KMS-11 (cell line): Measurements from ENCODE around the gene TMEM143.
A peak's percentile ranks its signal among the peaks of the same experiment; 100 is the strongest.

ENCODE experiments used
- H2AFZ ChIP-seq: fragments of 200-600 bp; sonication (generic); 2 replicates; pipeline ENCODE4 v1.6.1; 2016; ENCODE audit warnings: antibody characterized with exemption, mixed run types, low read depth
- H3K27ac ChIP-seq: fragments of 200-600 bp; sonication (generic); 2 replicates; pipeline ENCODE4 v1.6.1; 2016; ENCODE audit warnings: mild to moderate bottlenecking, mixed run types
- H3K27me3 ChIP-seq: fragments of 200-600 bp; sonication (generic); 2 replicates; pipeline ENCODE4 v1.6.1; 2017; ENCODE audit warnings: mild to moderate bottlenecking, low read depth, mixed run types, moderate library complexity; ENCODE audit not compliant: insufficient read depth
- H3K36me3 ChIP-seq: fragments of 200-600 bp; sonication (generic); 2 replicates; pipeline ENCODE4 v1.6.1; 2017; ENCODE audit warnings: mild to moderate bottlenecking, mixed run types; ENCODE audit not compliant: insufficient read depth
- H3K4me1 ChIP-seq: fragments of 200-600 bp; sonication (generic); 2 replicates; pipeline ENCODE4 v1.6.1; 2016; ENCODE audit warnings: mild to moderate bottlenecking, low read depth, mixed run types; ENCODE audit not compliant: poor library complexity, severe bottlenecking
- H3K4me2 ChIP-seq: fragments of 200-600 bp; sonication (generic); 2 replicates; pipeline ENCODE4 v1.7.0; 2016; ENCODE audit warnings: mild to moderate bottlenecking, mixed run types
- H3K4me3 ChIP-seq: fragments of 200-600 bp; sonication (generic); IDR thresholded peaks from 2 replicates; pipeline ENCODE4 v1.6.1; 2017; ENCODE audit warnings: low read depth, low read length, mixed read lengths; ENCODE audit not compliant: insufficient read depth
- H3K79me2 ChIP-seq: fragments of 200-600 bp; sonication (generic); 2 replicates; pipeline ENCODE4 v1.6.1; 2016; ENCODE audit warnings: low read depth, mixed run types; ENCODE audit not compliant: insufficient read depth
- H3K9ac ChIP-seq: fragments of 200-600 bp; sonication (generic); 2 replicates; pipeline ENCODE4 v1.6.1; 2016; ENCODE audit warnings: mild to moderate bottlenecking, mixed run types
- H4K20me1 ChIP-seq: fragments of 200-600 bp; sonication (generic); 2 replicates; pipeline ENCODE4 v1.6.1; 2016; ENCODE audit warnings: mild to moderate bottlenecking, mixed run types; ENCODE audit not compliant: insufficient read depth
- TF ChIP-seq, protein P1 (sequence below): fragments of 200-600 bp; sonication (generic); conservative IDR thresholded peaks from 2 replicates; pipeline ENCODE4 v1.6.1; 2017; ENCODE audit warnings: low read depth, mild to moderate bottlenecking, antibody characterized with exemption, low read length, moderate library complexity, mixed read lengths

Gene TMEM143

DNA sequence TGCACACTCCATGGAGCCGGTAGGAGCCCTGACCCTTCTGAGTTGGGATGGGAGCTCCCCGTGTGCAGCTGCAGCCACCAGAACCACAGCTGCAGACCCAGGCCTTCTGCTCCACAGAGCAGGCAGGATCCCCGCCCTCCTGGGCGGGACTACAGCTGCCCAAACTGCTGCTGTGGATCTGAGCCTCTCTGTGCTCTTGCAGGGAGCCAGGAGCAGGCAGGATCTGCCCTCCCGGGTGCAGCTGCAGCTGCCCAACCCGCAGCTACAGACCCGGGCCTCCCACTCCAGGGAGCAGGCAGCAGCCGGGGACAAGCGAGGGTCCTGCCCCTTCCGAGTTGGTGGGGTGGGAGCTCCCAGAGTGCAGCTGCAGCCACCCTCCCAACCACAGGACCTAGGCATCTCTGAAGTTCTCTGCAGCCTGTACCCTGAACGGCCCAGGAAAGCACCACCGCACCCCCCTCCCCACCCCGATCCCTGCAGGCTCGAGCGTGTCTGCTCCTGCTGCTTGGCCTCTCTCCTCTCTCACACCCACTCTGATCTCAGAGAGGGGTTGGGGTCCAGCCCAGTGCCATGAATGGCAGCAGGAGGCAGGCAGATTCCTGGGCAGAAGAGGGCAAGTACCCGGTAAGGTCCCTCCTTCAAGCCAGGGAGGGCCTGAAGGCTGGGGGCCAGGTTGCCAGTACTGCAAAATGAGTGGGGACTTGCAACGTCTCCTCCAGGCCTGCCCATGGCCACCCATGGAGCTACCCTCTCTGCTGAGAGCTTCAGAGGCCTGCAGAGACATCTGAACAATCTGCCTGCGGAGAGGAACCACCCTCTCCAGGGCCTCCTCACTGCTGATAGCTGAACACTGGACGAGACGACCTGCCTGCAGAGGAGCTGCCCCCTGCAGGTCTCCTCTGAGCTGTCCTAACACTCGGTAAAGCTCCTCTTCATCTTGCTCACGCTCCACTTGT is 54.8 kb downstream of the TMEM143 start:
- Histone ChIP-seq H3K4me3 (no peak overlapping the region), H3K4me1 (peaks cover 11% of the 10 kb centered on the region), H3K4me2 (peak overlapping the region; percentile 23; the same call in 1 of the 2 replicates), H2AFZ (peak overlapping the region; percentile 46), H3K27me3 (peaks cover 34% of the 10 kb centered on the region), H4K20me1 (no peaks in the 10 kb centered on the region), H3K36me3 (no peaks in the 10 kb centered on the region), H3K79me2 (no peaks in the 10 kb centered on the region), H3K27ac (no peak overlapping the region), H3K9ac (no peak overlapping the region)
- TF ChIP-seq, protein P1, sequence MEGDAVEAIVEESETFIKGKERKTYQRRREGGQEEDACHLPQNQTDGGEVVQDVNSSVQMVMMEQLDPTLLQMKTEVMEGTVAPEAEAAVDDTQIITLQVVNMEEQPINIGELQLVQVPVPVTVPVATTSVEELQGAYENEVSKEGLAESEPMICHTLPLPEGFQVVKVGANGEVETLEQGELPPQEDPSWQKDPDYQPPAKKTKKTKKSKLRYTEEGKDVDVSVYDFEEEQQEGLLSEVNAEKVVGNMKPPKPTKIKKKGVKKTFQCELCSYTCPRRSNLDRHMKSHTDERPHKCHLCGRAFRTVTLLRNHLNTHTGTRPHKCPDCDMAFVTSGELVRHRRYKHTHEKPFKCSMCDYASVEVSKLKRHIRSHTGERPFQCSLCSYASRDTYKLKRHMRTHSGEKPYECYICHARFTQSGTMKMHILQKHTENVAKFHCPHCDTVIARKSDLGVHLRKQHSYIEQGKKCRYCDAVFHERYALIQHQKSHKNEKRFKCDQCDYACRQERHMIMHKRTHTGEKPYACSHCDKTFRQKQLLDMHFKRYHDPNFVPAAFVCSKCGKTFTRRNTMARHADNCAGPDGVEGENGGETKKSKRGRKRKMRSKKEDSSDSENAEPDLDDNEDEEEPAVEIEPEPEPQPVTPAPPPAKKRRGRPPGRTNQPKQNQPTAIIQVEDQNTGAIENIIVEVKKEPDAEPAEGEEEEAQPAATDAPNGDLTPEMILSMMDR, result no peak

DNA sequence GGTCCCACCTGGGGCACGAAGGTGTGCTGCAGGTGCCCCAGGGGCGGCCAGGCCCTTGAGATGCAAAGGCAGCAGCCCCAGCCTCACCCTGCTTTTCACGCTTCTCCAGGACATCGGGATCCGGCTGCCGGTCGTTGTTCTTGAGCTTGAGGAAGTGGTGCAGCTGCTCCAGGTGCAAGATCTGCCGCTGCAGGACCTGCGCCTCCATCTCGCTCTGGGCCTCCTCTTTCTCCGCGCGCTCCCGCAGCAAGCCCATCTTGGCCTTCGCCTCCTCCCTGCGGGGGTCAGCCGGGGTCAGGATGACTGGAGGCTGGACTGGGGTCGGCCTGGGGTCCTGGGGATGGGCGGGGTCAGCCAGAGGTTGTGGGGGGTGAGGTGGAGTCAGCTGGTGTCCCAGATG is 59.9 kb downstream of the TMEM143 start:
- H3K4me1 ChIP-seq, result peaks cover 11% of the 10 kb centered on the region
- no peaks in the 10 kb centered on the region for H3K36me3 ChIP-seq
- H3K27ac ChIP-seq, result no peak overlapping the region
- H2AFZ ChIP-seq, result no peak overlapping the region
- H3K4me2 ChIP-seq, result no peak overlapping the region
- H3K9ac ChIP-seq, result no peak overlapping the region
- peaks cover 83% of the 10 kb centered on the region for H3K27me3 ChIP-seq
- H4K20me1 ChIP-seq, result no peaks in the 10 kb centered on the region
- TF ChIP-seq, protein P1, result no peak
- H3K79me2 ChIP-seq, result no peaks in the 10 kb centered on the region
- H3K4me3 ChIP-seq, result no peak overlapping the region

DNA sequence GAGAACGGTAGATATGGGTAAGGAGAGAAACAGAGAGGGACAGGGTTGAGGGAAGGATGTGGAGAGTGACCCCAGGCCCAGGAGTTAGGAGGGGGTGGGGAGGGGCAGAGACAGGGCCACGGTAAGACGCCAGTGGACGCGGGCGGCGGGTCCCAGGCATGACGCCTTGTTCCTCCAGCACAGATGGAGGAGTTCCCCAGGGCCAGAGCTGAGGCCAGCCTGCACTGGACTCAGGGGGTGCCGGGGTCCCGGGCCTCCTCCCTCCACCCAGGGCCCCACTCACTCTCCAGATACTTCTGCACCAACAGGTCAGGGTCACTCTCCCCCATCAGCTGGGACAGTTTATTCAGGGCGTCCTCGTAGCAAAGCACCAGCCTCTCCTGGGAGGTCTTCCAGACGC is 60.4 kb downstream of the TMEM143 start:
- TF ChIP-seq, protein P1, result no peak
- H2AFZ ChIP-seq, result no peak overlapping the region

DNA sequence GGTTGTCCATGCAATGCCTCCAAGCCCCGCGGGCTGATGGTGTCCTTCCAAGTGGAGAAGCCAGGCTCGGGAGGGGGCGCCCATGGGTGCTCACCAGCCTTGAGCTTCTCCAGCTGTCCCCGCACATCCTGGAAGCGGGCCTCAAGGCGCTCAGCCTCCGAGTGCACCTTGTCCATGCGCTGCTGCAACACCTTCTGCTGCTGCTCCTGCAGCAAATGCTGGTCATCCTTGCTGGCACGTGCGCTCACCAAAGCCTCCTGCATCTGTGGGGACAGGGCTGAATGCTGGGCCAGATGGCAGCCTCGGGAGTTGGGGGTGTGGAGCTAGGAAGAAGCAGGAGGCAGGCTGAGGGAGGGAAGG is 61.2 kb downstream of the TMEM143 start:
- Histone ChIP-seq H3K27ac (no peak overlapping the region), H3K4me2 (no peak overlapping the region), H3K4me1 (no peaks in the 10 kb centered on the region), H3K27me3 (peaks cover 94% of the 10 kb centered on the region), H3K36me3 (no peaks in the 10 kb centered on the region), H3K9ac (no peak overlapping the region), H3K79me2 (no peaks in the 10 kb centered on the region), H4K20me1 (no peaks in the 10 kb centered on the region), H2AFZ (no peak overlapping the region), H3K4me3 (no peak overlapping the region)
- TF ChIP-seq, protein P1, result no peak

More for the DNA sequence above, 60.4 kb downstream of the TMEM143 start:
- Histone ChIP-seq H3K4me3 (no peak overlapping the region), H3K36me3 (no peaks in the 10 kb centered on the region), H3K27me3 (peaks cover 87% of the 10 kb centered on the region), H4K20me1 (no peaks in the 10 kb centered on the region), H3K27ac (no peak overlapping the region), H3K4me2 (no peak overlapping the region), H3K4me1 (peaks cover 6% of the 10 kb centered on the region), H3K9ac (no peak overlapping the region), H3K79me2 (no peaks in the 10 kb centered on the region)
